Effector memory CD4-positive, alpha-beta T cell (primary cell): ENCODE results near the gene RPS10.

Source experiments
- DNase-seq, 3 donors: peaks; one replicate each; pipeline ENCODE4 v3.0.0-alpha.2; 2020
- H3K27ac ChIP-seq: 2 replicates; pipeline ENCODE4 v1.7.0; 2013; ENCODE audit warnings: mild to moderate bottlenecking, low read length, moderate library complexity; ENCODE audit not compliant: insufficient read depth, poor library complexity, severe bottlenecking
- H3K27me3 ChIP-seq: replicated peaks from 2 replicates; pipeline ENCODE4 v1.7.0; 2013; ENCODE audit warnings: mild to moderate bottlenecking, low read length; ENCODE audit not compliant: insufficient read depth, control insufficient read depth, poor library complexity, severe bottlenecking
- H3K36me3 ChIP-seq: 2 replicates; pipeline ENCODE4 v1.7.0; 2013; ENCODE audit warnings: mild to moderate bottlenecking, low read length, moderate library complexity; ENCODE audit not compliant: control insufficient read depth, insufficient read depth
- H3K4me1 ChIP-seq: 2 replicates; pipeline ENCODE4 v1.7.0; 2013; ENCODE audit warnings: low read length, mild to moderate bottlenecking; ENCODE audit not compliant: control insufficient read depth, insufficient read depth, poor library complexity, severe bottlenecking
- H3K4me3 ChIP-seq: 2 replicates; pipeline ENCODE4 v1.7.0; 2013; ENCODE audit warnings: low read length, low read depth, mild to moderate bottlenecking; ENCODE audit not compliant: insufficient read depth, poor library complexity, severe bottlenecking
- H3K9me3 ChIP-seq: 2 replicates; pipeline ENCODE4 v1.7.0; 2013; ENCODE audit warnings: mild to moderate bottlenecking, low read length, moderate library complexity; ENCODE audit not compliant: control insufficient read depth

RPS10 gene

GRCh38 chr6:34451192-34451591, 25.3 kb upstream of the RPS10 start:
- no peaks in the 10 kb centered on the region for H3K4me1 ChIP-seq
- H3K36me3 ChIP-seq, result no peaks in the 10 kb centered on the region
- no peak for DNase-seq
- H3K27me3 ChIP-seq, result no peaks in the 10 kb centered on the region
- H3K4me3 ChIP-seq, result no peak overlapping the region
- H3K9me3 ChIP-seq, result no peaks in the 10 kb centered on the region
- no peak overlapping the region for H3K27ac ChIP-seq

DNA sequence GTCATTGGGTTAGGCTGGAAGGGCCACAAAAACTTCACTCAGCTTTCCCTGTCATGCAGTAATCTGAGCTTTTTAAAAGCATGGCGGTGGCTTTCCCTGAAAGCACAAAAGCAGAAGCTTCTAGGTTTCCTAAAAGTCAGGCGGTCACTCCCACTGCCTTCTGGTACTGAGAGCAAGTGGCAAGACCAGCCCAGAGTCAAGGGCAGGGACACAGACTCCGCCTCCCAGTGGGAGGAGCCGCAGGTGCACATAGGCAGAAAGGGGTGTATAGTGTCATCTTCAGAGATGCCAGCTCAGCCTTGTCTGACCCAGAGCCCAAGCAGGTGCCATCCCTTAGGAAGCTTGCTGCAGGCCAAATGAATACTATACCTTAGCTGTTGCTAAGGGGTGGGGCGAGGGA, 22.0 kb upstream of the RPS10 start:
- Histone ChIP-seq H3K4me1 (no peaks in the 10 kb centered on the region), H3K27ac (no peak overlapping the region), H3K27me3 (no peaks in the 10 kb centered on the region), H3K36me3 (no peaks in the 10 kb centered on the region), H3K9me3 (no peaks in the 10 kb centered on the region), H3K4me3 (no peak overlapping the region)
- DNase-seq, result no peak

- no peaks in the 10 kb centered on the region for H3K9me3 ChIP-seq
- no peaks in the 10 kb centered on the region for H3K4me1 ChIP-seq
- DNase-seq, result no peak
- H3K4me3 ChIP-seq, result no peak overlapping the region
- H3K27me3 ChIP-seq, result no peaks in the 10 kb centered on the region
- H3K27ac ChIP-seq, result no peak overlapping the region
- no peaks in the 10 kb centered on the region for H3K36me3 ChIP-seq
These were observed 21.5 kb upstream of the RPS10 start for GRCh38 chr6:34447386-34447785.

GRCh38 chr6:34445313-34445860, 19.5 kb upstream of the RPS10 start:
- H3K9me3 ChIP-seq, result no peaks in the 10 kb centered on the region
- H3K36me3 ChIP-seq, result no peaks in the 10 kb centered on the region
- DNase-seq, result no peak
- no peaks in the 10 kb centered on the region for H3K27me3 ChIP-seq
- H3K27ac ChIP-seq, result no peak overlapping the region
- H3K4me3 ChIP-seq, result no peak overlapping the region
- H3K4me1 ChIP-seq, result no peaks in the 10 kb centered on the region

DNA sequence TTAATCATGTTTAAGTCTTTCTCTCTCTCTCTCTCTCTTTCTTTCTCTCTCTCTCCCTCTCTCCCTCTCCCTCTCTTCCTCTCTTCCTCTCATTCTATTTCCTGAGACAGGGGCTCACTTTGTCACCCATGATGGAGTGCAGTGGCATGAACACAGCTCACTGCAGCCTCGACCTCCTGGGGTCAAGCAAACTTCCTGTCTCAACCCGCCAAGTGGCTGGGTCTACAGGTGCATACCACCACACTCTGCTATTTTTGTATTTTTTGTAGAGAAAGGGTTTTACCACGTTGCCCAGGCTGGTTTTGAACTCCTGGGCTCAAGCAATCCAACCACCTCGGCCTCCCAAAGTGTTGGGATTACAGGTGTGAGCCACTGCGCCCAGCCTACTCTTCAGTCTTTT, 15.7 kb upstream of the RPS10 start:
- H3K4me3 ChIP-seq, result no peak overlapping the region
- H3K9me3 ChIP-seq, result no peaks in the 10 kb centered on the region
- H3K27ac ChIP-seq, result no peak overlapping the region
- H3K27me3 ChIP-seq, result no peaks in the 10 kb centered on the region
- DNase-seq, result no peak
- no peaks in the 10 kb centered on the region for H3K4me1 ChIP-seq
- no peaks in the 10 kb centered on the region for H3K36me3 ChIP-seq

- H3K4me1 ChIP-seq, result no peaks in the 10 kb centered on the region
- no peaks in the 10 kb centered on the region for H3K36me3 ChIP-seq
- no peaks in the 10 kb centered on the region for H3K9me3 ChIP-seq
- no peak for DNase-seq
- H3K27ac ChIP-seq, result no peak overlapping the region
- H3K27me3 ChIP-seq, result no peaks in the 10 kb centered on the region
- no peak overlapping the region for H3K4me3 ChIP-seq
These were observed 13.6 kb upstream of the RPS10 start for GRCh38 chr6:34439442-34439841.

GRCh38 chr6:34438705-34439104, 12.8 kb upstream of the RPS10 start:
- no peak overlapping the region for H3K27ac ChIP-seq
- no peaks in the 10 kb centered on the region for H3K36me3 ChIP-seq
- no peaks in the 10 kb centered on the region for H3K9me3 ChIP-seq
- no peaks in the 10 kb centered on the region for H3K27me3 ChIP-seq
- H3K4me1 ChIP-seq, result no peaks in the 10 kb centered on the region
- no peak overlapping the region for H3K4me3 ChIP-seq
- no peak for DNase-seq

GRCh38 chr6:34437644-34437970, 11.7 kb upstream of the RPS10 start:
- DNase-seq, result no peak
- H3K9me3 ChIP-seq, result no peaks in the 10 kb centered on the region
- no peak overlapping the region for H3K4me3 ChIP-seq
- H3K27ac ChIP-seq, result no peak overlapping the region
- H3K27me3 ChIP-seq, result no peaks in the 10 kb centered on the region
- H3K36me3 ChIP-seq, result no peaks in the 10 kb centered on the region
- no peaks in the 10 kb centered on the region for H3K4me1 ChIP-seq

DNA sequence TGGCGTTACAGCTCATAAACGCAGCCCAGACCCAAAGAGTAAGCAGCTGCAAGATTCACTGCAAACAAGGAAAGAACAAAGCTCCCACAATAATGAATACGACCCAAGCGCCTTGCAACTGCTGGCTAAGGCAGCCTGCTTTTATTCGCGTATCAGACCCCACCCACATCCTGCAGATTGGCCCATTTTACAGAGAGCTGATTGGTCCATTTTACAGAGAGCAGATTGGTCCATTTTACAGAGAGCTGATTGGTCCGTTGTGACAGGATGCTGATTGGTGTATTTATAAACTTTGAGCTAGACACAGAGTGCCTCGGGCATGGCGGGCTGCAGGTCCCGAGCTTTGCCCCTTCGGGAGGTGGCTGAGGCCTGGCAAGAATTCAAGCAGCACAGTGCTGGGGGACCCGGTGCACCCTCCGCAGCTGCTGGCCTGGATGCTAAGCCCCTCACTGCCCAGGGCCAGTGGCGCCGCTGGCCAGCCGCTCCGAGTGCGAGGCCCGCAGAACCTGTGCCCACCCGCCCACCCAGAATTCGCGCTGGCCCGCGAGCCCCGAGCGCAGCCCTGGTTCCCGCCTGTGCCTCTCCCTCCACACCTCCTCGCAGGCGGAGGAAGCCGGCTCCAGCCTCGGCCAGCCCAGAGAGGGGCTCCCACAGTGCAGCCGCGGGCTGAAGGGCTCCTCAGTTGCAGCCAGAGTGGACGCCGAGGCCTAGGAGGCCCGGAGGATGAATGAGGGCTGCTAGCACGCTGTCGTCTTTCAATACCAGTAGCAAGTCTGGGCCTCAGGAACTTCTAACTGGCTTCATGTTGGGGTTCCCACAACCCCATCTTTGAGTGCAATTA, 11.2 kb upstream of the RPS10 start:
- no peak overlapping the region for H3K4me3 ChIP-seq
- no peak for DNase-seq
- H3K27me3 ChIP-seq, result no peaks in the 10 kb centered on the region
- no peaks in the 10 kb centered on the region for H3K4me1 ChIP-seq
- H3K36me3 ChIP-seq, result no peaks in the 10 kb centered on the region
- no peaks in the 10 kb centered on the region for H3K9me3 ChIP-seq
- no peak overlapping the region for H3K27ac ChIP-seq

- Histone ChIP-seq H3K9me3 (no peaks in the 10 kb centered on the region), H3K36me3 (no peaks in the 10 kb centered on the region), H3K27ac (no peak overlapping the region), H3K4me1 (no peaks in the 10 kb centered on the region), H3K27me3 (no peaks in the 10 kb centered on the region), H3K4me3 (no peak overlapping the region)
- DNase-seq, result no peak
These were observed 10.0 kb upstream of the RPS10 start for GRCh38 chr6:34435916-34436315.
